GM21423 (cell line): ENCODE results near the gene TMEM151B.
A peak's percentile ranks its signal among the peaks of the same experiment; 100 is the strongest.

Experiments used
- ATAC-seq: cut with Tn5 transposase; IDR thresholded peaks from one replicate; pipeline ENCODE4 v1.9.1; 2021; ENCODE audit warnings: mild to moderate bottlenecking, moderate library complexity; ENCODE audit not compliant: unreplicated experiment

The TMEM151B gene

GRCh38 chr6:44250067-44250717, 20.1 kb upstream of the TMEM151B start:
- no peak for ATAC-seq

- no peak for ATAC-seq
These were observed 19.5 kb upstream of the TMEM151B start for GRCh38 chr6:44250718-44251123.

GRCh38 chr6:44251576-44252524, 18.4 kb upstream of the TMEM151B start:
- ATAC-seq, result no peak

- no peak for ATAC-seq
These were observed 16.7 kb upstream of the TMEM151B start for GRCh38 chr6:44253307-44254101.

- no peak for ATAC-seq
These were observed 15.8 kb upstream of the TMEM151B start for GRCh38 chr6:44254191-44255104.

GRCh38 chr6:44255105-44255808, 15.0 kb upstream of the TMEM151B start:
- no peak for ATAC-seq

GRCh38 chr6:44255871-44256774, 14.1 kb upstream of the TMEM151B start:
- ATAC-seq, result no peak

GRCh38 chr6:44256775-44257024, 13.6 kb upstream of the TMEM151B start:
- no peak for ATAC-seq

- ATAC-seq, result peak; percentile 48
These were observed 13.1 kb upstream of the TMEM151B start, which contains the start of gene SLC35B2 for GRCh38 chr6:44257025-44257752. SLC35B2 (minus strand) TSS chr6:44257528; CDS start chr6:44257410, 118 bp downstream.

GRCh38 chr6:44257753-44258324, 12.4 kb upstream of the TMEM151B start:
- peak; percentile 12 for ATAC-seq

- no peak for ATAC-seq
These were observed 11.9 kb upstream of the TMEM151B start for GRCh38 chr6:44258325-44258863.

GRCh38 chr6:44258921-44259320, 11.3 kb upstream of the TMEM151B start:
- no peak for ATAC-seq

GRCh38 chr6:44260011-44260410, 10.2 kb upstream of the TMEM151B start:
- no peak for ATAC-seq

GRCh38 chr6:44260451-44261297, 9.6 kb upstream of the TMEM151B start:
- ATAC-seq, result no peak

GRCh38 chr6:44261581-44261980, 8.7 kb upstream of the TMEM151B start:
- no peak for ATAC-seq
